Measurements from ENCODE around the gene NRXN3.

Gene NRXN3

DNA sequence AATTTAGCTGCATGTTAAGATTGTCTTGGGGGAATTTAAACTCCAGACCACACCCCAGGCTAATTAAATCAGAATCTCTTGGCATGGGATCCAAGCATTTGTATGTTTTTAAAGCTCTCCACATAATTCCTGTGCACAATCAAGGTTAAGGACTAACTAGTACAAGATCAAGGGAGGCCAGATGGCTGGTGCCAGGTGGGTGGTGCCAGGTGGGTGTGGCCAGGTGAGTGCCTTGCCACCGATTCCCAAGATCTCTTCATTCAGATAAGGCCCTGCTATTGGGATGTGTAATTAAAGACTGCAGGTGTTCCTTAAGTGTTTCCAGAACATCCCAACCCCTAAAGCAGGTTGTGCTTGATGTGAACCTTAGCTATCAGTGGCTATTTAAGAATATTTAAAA, 75.1 kb downstream of the NRXN3 start:
- TF ChIP-seq CTCF (IDR thresholded peaks at IDR 0.05) = no peak

- no peak for TF ChIP-seq CTCF (IDR thresholded peaks at IDR 0.05)
Observed at GRCh38 chr14:78248501-78249090, 78.4 kb downstream of the NRXN3 start.

GRCh38 chr14:78251308-78251707, 81.1 kb downstream of the NRXN3 start:
- TF ChIP-seq CTCF (IDR thresholded peaks at IDR 0.05) = no peak

- TF ChIP-seq CTCF (IDR thresholded peaks at IDR 0.05) = no peak
Observed at GRCh38 chr14:78253986-78254385, 83.8 kb downstream of the NRXN3 start.

DNA sequence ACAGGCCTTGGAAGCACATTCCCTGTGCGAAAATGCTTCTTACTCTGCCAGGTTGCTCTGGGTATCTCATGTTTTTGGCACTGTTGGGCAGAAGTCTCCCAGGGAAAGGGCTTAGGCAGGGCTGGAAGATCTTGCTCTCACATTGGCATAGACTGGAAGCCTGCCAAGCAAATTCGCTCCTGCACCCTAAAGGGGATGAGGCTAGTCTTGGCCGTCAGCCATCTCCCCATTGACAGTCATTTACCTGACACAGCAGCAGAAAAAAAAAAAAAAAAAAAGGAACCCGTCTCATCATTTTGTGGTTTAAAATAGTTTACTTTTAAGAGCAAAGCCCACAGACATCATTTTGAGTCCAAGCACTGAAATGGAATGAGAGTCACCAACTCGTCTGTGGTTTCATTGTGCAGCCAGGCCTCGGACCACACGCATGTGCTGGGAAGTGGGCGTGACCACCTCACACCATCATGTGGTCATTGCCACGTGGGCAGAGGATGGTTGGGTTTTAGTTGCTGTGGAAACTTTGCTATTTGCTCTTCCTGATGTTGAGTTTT, 84.8 kb downstream of the NRXN3 start:
- TF ChIP-seq CTCF (IDR thresholded peaks at IDR 0.05) = no peak

DNA sequence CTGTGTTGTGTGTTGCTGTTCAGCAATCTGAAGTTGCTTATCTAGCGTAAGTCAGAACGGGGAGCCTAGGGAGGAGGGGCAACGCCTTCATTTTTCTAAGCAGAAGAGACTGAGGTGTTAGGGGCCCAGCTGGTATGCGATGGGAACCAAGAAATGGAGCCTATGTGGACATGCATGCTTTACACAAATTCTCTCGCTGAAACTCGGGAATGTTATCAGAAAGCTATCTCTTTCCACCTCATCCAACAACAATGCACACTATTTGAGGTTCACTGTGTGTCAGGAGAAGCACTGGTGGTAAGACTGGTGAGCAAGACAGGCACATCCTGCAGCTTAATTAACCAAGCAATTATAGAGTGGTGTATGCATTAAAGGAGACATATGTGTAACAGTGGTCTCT, 89.7 kb downstream of the NRXN3 start:
- no peak for TF ChIP-seq CTCF (IDR thresholded peaks at IDR 0.05)

DNA sequence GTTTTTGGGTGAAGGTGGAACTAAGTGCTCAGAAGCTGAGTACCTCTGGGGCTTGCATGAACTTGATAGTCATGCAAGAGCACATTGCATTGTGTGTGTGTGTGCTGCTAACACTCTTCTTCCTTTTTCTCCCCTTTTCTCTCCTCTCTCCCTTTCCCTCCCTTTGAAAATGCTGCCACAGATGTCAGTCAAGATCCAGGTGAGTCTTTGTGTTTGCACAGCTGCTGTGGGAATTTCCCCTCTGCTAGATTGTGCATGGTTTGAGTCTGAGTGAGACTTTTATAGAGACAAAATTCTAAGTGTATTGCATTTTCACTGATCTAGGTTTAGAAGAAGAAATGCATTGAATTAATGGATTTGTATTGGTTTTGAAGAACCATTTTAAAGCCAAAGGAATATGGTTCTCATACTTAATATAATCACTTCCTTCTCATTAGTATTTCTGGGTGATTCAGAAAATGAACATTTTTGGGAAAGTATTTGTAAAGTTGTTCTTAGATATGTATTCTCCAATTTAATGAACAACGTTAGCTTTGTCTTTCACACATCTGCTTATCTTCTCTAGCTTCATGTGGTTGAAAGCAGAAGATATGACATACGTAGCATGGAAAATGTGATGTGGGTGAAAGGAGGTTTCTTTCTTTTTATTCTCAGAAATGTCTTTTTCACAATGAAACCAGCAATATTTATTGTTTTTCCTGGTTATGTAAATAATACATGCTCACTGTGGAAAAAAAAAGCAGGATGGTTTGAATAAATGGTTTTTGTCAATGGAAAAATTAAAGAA, 108.5 kb downstream of the NRXN3 start:
- no peak for TF ChIP-seq CTCF (IDR thresholded peaks at IDR 0.05)

Data from LNCAP (cell line).